Aorta (tissue), 5 donors: Measurements from ENCODE around the gene RNPEPL1. TPM values are rescaled to one million over a fixed set of nuclear protein-coding genes. Genes with fewer than 3 reads are reported as not detected.
A peak's percentile ranks its signal among the peaks of the same experiment; 100 is the strongest.

ENCODE experiments used
- ATAC-seq: fragments of 200-7000 bp; cut with Tn5 transposase; one replicate; pipeline ENCODE4 v1.9.1; 2022; ENCODE audit warnings: moderate library complexity; ENCODE audit not compliant: low FRiP score
- DNase-seq, 2 donors: peaks; one replicate each; pipeline ENCODE4 v3.0.0-alpha.2; 2020
- H3K27ac ChIP-seq, 2 donors: one replicate each; pipeline ENCODE4 v1.5.1; 2013; ENCODE audit warnings: low read length in 2 of 2, mild to moderate bottlenecking in 2 of 2, moderate library complexity in 2 of 2, control low read depth in 1 of 2, inconsistent platforms in 1 of 2, low read depth in 1 of 2
- H3K27me3 ChIP-seq, 2 donors: one replicate each; pipeline ENCODE4 v1.6.1; 2013; ENCODE audit warnings: control low read depth in 1 of 2, low read length in 1 of 2, mild to moderate bottlenecking in 1 of 2, moderate library complexity in 1 of 2; ENCODE audit not compliant: insufficient read depth in 2 of 2, control insufficient read depth in 1 of 2
- H3K36me3 ChIP-seq, 2 donors: one replicate each; pipeline ENCODE4 v1.6.1; 2013; ENCODE audit warnings: control low read depth in 1 of 2, low read length in 1 of 2, mild to moderate bottlenecking in 1 of 2; ENCODE audit not compliant: insufficient read depth in 2 of 2, control insufficient read depth in 1 of 2
- H3K4me1 ChIP-seq, 2 donors: one replicate each; pipeline ENCODE4 v1.6.1; 2013; ENCODE audit warnings: low read length in 2 of 2, control low read depth in 1 of 2, mild to moderate bottlenecking in 1 of 2, moderate library complexity in 1 of 2; ENCODE audit not compliant: insufficient read depth in 2 of 2, control insufficient read depth in 1 of 2
- H3K4me3 ChIP-seq, 2 donors: one replicate each; pipeline ENCODE4 v1.5.1; 2013; ENCODE audit warnings: low read length in 2 of 2, control low read depth in 1 of 2, mild to moderate bottlenecking in 1 of 2
- H3K9me3 ChIP-seq: one replicate; pipeline ENCODE4 v1.6.1; 2013; ENCODE audit warnings: mild to moderate bottlenecking, low read length; ENCODE audit not compliant: control insufficient read depth
- WGBS, 2 donors: extraction: QIAGEN DNeasy Blood & Tissue Kit; methylation state at CpG; one replicate each; pipeline ENCODE4 v1.1.7; 2013; 5-methylcytosine and 5-hydroxymethylcytosine counted together
- intact Hi-C, 2 donors: fragments of 100-400 bp; cut with DNase I; formaldehyde crosslinking; loops; one replicate each; pipeline versions ENCODE4 v1.14.2 to v1.15.0; 2022
- polyA plus RNA-seq, 2 donors: library from polyadenylated mRNA; stranded (reverse); fragments of 200-250 nt; gene quantifications; one replicate each; pipeline ENCODE4 v1.2.3, GENCODE V29; 2013
- total RNA-seq, 2 donors: library from RNA; stranded (reverse); fragmentation: NEBNext Ultra II Directional; extraction: Animal tissue kit (Norgen Biotek cat#: 25700); gene quantifications; one replicate each; pipeline ENCODE4 v1.2.1, GENCODE V29; 2021
- donor health status: healthy with polysubstance abuse.
- donor health status: Bipolar disorder and iron deficiency.
- donor health status: DM: no; HTN: no; CAD: no.
- donor health status: DM: no; HTN: no; CAD: no.
- donor health status: DM: yes; HTN: yes; CAD: no.

RNPEPL1 gene
- total and polyA plus RNA-seq, 4 donors = 42.9 to 108 (median 47.6) TPM

DNA sequence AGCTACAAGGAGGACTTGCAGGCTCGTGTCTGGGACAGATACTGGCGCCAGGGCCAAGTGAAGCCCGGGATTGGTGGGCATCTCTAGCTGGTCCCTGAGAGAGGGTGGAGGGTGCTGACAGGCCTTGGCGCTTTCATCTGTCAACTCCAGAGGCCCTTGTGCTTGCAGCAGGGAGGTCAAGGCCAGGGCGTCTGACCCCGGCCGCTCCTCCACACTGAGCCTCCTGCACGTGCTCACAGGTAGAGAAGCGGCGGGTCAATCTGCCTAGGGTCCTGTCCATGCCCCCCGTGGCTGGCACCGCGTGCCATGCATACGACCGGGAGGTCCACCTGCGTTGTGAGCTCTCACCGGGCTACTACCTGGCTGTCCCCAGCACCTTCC, 27.8 kb downstream of the RNPEPL1 start:
- H3K4me1 ChIP-seq = no peaks in the 10 kb centered on the region
- H3K36me3 ChIP-seq = no peaks in the 10 kb centered on the region
- no peaks in the 10 kb centered on the region for H3K27me3 ChIP-seq
- no peaks in the 10 kb centered on the region for H3K9me3 ChIP-seq
- DNase-seq = peak in 1 of 2 donors; percentile 51
- H3K4me3 ChIP-seq = no peak overlapping the region
- intact Hi-C loops = no loop called here
- WGBS, 2 donors = 35 to 43% methylated on average over 16 to 17 of the region's 17 CpGs
- H3K27ac ChIP-seq = no peak overlapping the region
- ATAC-seq = no peak

DNA sequence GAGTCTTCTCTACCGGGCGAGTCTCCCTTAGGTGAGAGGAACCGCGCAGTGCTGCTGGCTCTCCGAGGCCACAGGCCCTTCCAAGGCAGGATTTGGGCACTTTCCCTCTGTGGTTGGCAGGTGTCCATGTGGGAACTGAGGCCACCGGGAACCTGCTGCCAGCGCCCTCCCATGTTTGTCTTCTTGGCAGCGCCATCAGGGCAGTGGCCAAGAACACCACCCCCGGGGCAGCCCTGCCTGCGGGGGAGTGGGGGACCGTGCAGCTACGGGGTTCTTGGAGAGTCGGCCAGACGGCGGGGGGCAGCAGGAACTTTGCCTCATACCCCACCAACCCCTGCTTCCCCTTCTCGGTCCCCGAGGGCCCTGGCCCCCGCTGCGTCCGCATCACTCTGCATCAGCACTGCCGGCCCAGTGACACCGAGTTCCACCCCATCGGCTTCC, 28.2 kb downstream of the RNPEPL1 start:
- Histone ChIP-seq H3K9me3 (no peaks in the 10 kb centered on the region), H3K36me3 (no peaks in the 10 kb centered on the region), H3K27ac (no peak overlapping the region), H3K4me1 (no peaks in the 10 kb centered on the region), H3K27me3 (no peaks in the 10 kb centered on the region), H3K4me3 (no peak overlapping the region)
- intact Hi-C loops = no loop called here
- DNase-seq = peak; percentile 79 to 90
- 2 to 12% methylated on average over 19 to 23 of the region's 23 CpGs for WGBS, 2 donors
- peak; percentile 56 for ATAC-seq

- ATAC-seq = peak; percentile 1
- WGBS, 2 donors = 43 to 54% methylated on average over 10 of the region's 10 CpGs
These were observed 28.8 kb downstream of the RNPEPL1 start for GRCh38 chr2:240597054-240597418.

GRCh38 chr2:240597419-240598181, 29.3 kb downstream of the RNPEPL1 start:
- WGBS, 2 donors = 88 to 90% methylated on average over 20 to 22 of the region's 22 CpGs
- DNase-seq (peak; percentile 41 to 72), ATAC-seq (no peak)
- no peaks in the 10 kb centered on the region for H3K27me3 ChIP-seq
- H3K9me3 ChIP-seq = no peaks in the 10 kb centered on the region
- no peaks in the 10 kb centered on the region for H3K4me1 ChIP-seq
- H3K4me3 ChIP-seq = no peak overlapping the region
- intact Hi-C loops = no loop called here
- H3K36me3 ChIP-seq = no peaks in the 10 kb centered on the region
- H3K27ac ChIP-seq = no peak overlapping the region

More at GRCh38 chr2:240597054-240597418, 28.8 kb downstream of the RNPEPL1 start:
- H3K9me3 ChIP-seq = no peaks in the 10 kb centered on the region
- no peak overlapping the region for H3K4me3 ChIP-seq
- no peaks in the 10 kb centered on the region for H3K4me1 ChIP-seq
- DNase-seq = peak; percentile 46 to 64
- intact Hi-C loops = no loop called here
- H3K36me3 ChIP-seq = no peaks in the 10 kb centered on the region
- no peaks in the 10 kb centered on the region for H3K27me3 ChIP-seq
- no peak overlapping the region for H3K27ac ChIP-seq

- ATAC-seq (no peak), DNase-seq (peak; percentile 45 to 72)
- H3K27me3 ChIP-seq = no peaks in the 10 kb centered on the region
- H3K9me3 ChIP-seq = no peaks in the 10 kb centered on the region
- H3K4me1 ChIP-seq = no peaks in the 10 kb centered on the region
- 94 to 98% methylated on average over 17 of the region's 17 CpGs for WGBS, 2 donors
- no peaks in the 10 kb centered on the region for H3K36me3 ChIP-seq
- H3K27ac ChIP-seq = no peak overlapping the region
- intact Hi-C loops = no loop called here
- H3K4me3 ChIP-seq = no peak overlapping the region
These were observed 30.1 kb downstream of the RNPEPL1 start for GRCh38 chr2:240598311-240598911.

DNA sequence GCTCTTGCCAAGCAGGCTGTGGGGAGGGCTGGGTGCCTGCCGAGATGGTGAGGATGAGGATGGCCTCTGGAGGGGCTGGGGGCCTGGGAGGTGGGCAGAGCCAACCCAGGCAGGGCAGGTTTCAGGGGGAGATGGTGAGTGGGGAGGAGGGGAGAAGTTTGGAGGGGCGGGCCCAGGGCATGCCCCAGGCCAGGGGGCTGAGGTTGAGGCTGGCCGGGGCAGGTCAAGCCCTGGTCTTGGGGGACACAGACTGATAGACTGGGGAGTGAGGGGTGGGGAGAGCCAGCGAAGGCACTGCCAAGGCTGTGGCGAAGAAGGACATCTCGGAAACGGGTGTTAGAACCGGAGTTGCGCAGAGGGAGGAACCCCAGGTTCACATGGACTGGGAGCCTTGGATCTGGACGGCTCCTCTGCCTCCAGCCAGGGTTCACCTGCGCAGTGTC, 30.9 kb downstream of the RNPEPL1 start:
- 95 to 96% methylated on average over 9 to 11 of the region's 11 CpGs for WGBS, 2 donors

DNA sequence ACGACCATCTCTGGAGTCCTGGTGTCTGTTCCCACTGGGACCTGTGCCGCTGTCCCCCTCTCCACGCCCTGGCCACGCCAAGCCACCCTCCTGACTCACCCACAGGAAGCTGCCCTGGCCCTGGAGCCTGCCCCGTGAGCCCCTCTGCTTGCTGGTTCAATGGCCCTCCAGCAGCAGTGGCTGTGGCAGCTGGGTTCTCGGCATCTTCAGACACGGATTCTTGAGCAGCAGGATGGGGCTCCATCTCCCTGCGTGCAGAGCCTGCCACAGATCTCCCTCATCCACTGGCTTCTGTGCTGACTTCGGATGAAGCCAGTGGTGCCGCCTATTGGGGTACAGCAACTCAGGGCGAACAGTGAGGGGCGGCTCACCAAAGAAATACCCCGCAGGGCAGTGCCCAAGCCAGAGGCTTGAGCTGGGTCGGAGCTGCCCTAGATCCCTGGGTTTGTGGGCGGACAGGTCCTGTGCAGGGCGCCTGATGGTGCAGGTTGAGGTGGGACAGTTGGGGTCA, 32.2 kb downstream of the RNPEPL1 start:
- no peaks in the 10 kb centered on the region for H3K4me1 ChIP-seq
- no peak overlapping the region for H3K4me3 ChIP-seq
- 96 to 98% methylated on average over 16 of the region's 16 CpGs for WGBS, 2 donors
- DNase-seq (peak; percentile 39 to 55), ATAC-seq (no peak)
- no peak overlapping the region for H3K27ac ChIP-seq
- intact Hi-C loops = no loop called here
- H3K9me3 ChIP-seq = no peaks in the 10 kb centered on the region
- no peaks in the 10 kb centered on the region for H3K27me3 ChIP-seq
- H3K36me3 ChIP-seq = no peaks in the 10 kb centered on the region

More for the DNA sequence above, 30.9 kb downstream of the RNPEPL1 start:
- no peaks in the 10 kb centered on the region for H3K4me1 ChIP-seq
- ATAC-seq (no peak), DNase-seq (peak in 1 of 2 donors; percentile 59)
- no peaks in the 10 kb centered on the region for H3K27me3 ChIP-seq
- H3K9me3 ChIP-seq = no peaks in the 10 kb centered on the region
- intact Hi-C loops = no loop called here
- no peak overlapping the region for H3K4me3 ChIP-seq
- H3K36me3 ChIP-seq = no peaks in the 10 kb centered on the region
- H3K27ac ChIP-seq = no peak overlapping the region

GRCh38 chr2:240601061-240601830, 33.0 kb downstream of the RNPEPL1 start:
- intact Hi-C loops = no loop called here
- Histone ChIP-seq H3K36me3 (no peaks in the 10 kb centered on the region), H3K27me3 (no peaks in the 10 kb centered on the region), H3K4me3 (no peak overlapping the region), H3K27ac (no peak overlapping the region), H3K4me1 (no peaks in the 10 kb centered on the region), H3K9me3 (no peaks in the 10 kb centered on the region)
- DNase-seq (peak; percentile 41 to 75), ATAC-seq (no peak)
- 34 to 36% methylated on average over 20 of the region's 20 CpGs for WGBS, 2 donors
